HG02571 (cell line): ENCODE results near the gene PARD3.

Source experiments
- ATAC-seq: cut with Tn5 transposase; IDR thresholded peaks from one replicate; pipeline ENCODE4 v1.9.1; 2021; ENCODE audit warnings: mild to moderate bottlenecking, moderate library complexity; ENCODE audit not compliant: unreplicated experiment

PARD3 gene

GRCh38 chr10:34698248-34698831 is 116.8 kb downstream of the PARD3 start:
- no peak for ATAC-seq

GRCh38 chr10:34697351-34698247 is 117.5 kb downstream of the PARD3 start:
- ATAC-seq: no peak

- no peak for ATAC-seq
Measured at GRCh38 chr10:34696423-34696822, 118.7 kb downstream of the PARD3 start.

GRCh38 chr10:34690383-34691049 is 124.6 kb downstream of the PARD3 start:
- no peak for ATAC-seq

GRCh38 chr10:34689053-34689452 is 126.0 kb downstream of the PARD3 start:
- ATAC-seq: no peak

- no peak for ATAC-seq
Measured at GRCh38 chr10:34687434-34688210, 127.5 kb downstream of the PARD3 start.

GRCh38 chr10:34682580-34682979 is 132.5 kb downstream of the PARD3 start:
- ATAC-seq: no peak

- no peak for ATAC-seq
Measured at GRCh38 chr10:34681933-34682332, 133.2 kb downstream of the PARD3 start.

- no peak for ATAC-seq
Measured at GRCh38 chr10:34679177-34679576, 135.9 kb downstream of the PARD3 start.

- ATAC-seq: no peak
Measured at GRCh38 chr10:34677591-34677990, 137.5 kb downstream of the PARD3 start.

GRCh38 chr10:34677132-34677531 is 138.0 kb downstream of the PARD3 start:
- no peak for ATAC-seq

GRCh38 chr10:34674176-34674575 is 140.9 kb downstream of the PARD3 start:
- ATAC-seq: no peak

- ATAC-seq: no peak
Measured at GRCh38 chr10:34670081-34670480, 145.0 kb downstream of the PARD3 start.

- ATAC-seq: no peak
Measured at GRCh38 chr10:34669079-34669478, 146.0 kb downstream of the PARD3 start.

GRCh38 chr10:34667177-34667576 is 147.9 kb downstream of the PARD3 start:
- ATAC-seq: no peak

- ATAC-seq: peak; percentile 52
Measured at GRCh38 chr10:34666008-34666704, 148.9 kb downstream of the PARD3 start.

- ATAC-seq: no peak
Measured at GRCh38 chr10:34664706-34665105, 150.4 kb downstream of the PARD3 start.

- ATAC-seq: no peak
Measured at GRCh38 chr10:34661580-34661979, 153.5 kb downstream of the PARD3 start.

GRCh38 chr10:34658934-34659333 is 156.2 kb downstream of the PARD3 start:
- no peak for ATAC-seq

- no peak for ATAC-seq
Measured at GRCh38 chr10:34656661-34657060, 158.4 kb downstream of the PARD3 start.
